ENCODE data around the gene LATS2.
"Not testable (repeated sequence)": the region's sequence is repeated elsewhere in the genome, so short reads cannot be mapped to it uniquely, and the experiment has no call there.

LATS2 gene

GRCh38 chr13:20960663-20961309, 100.6 kb downstream of the LATS2 start:
- FAIRE-seq (no peak), DNase-seq (ENCODE audit: insufficient read length, low spot score) (no peak)

GRCh38 chr13:20957049-20957620, 104.3 kb downstream of the LATS2 start:
- FAIRE-seq; DNase-seq (ENCODE audit: insufficient read length, low spot score): not testable (repeated sequence)

More at GRCh38 chr13:20960663-20961309, 100.6 kb downstream of the LATS2 start:
- no peak for TF ChIP-seq CTCF (IDR thresholded peaks at IDR 0.05; ENCODE audit: insufficient read depth, missing control alignments)

- FAIRE-seq: no peak
- no peak for DNase-seq (ENCODE audit: insufficient read length, low spot score)
- TF ChIP-seq CTCF (IDR thresholded peaks at IDR 0.05; ENCODE audit: insufficient read depth, missing control alignments): no peak
These were observed 105.9 kb downstream of the LATS2 start for GRCh38 chr13:20955496-20955895.

- TF ChIP-seq CTCF (IDR thresholded peaks at IDR 0.05; ENCODE audit: insufficient read depth, missing control alignments): no peak
- DNase-seq (ENCODE audit: insufficient read length, low spot score): no peak
- FAIRE-seq: no peak
These were observed 108.0 kb downstream of the LATS2 start for GRCh38 chr13:20953245-20953931.

- no peak for FAIRE-seq
- no peak for DNase-seq (ENCODE audit: insufficient read length, low spot score)
- TF ChIP-seq CTCF (IDR thresholded peaks at IDR 0.05; ENCODE audit: insufficient read depth, missing control alignments): no peak
These were observed 108.5 kb downstream of the LATS2 start for GRCh38 chr13:20952838-20953237.

GRCh38 chr13:20948001-20948400, 113.4 kb downstream of the LATS2 start:
- not testable (repeated sequence) for FAIRE-seq; DNase-seq (ENCODE audit: insufficient read length, low spot score)

- FAIRE-seq: no peak
- no peak for TF ChIP-seq CTCF (IDR thresholded peaks at IDR 0.05; ENCODE audit: insufficient read depth, missing control alignments)
- DNase-seq (ENCODE audit: insufficient read length, low spot score): no peak
These were observed 115.4 kb downstream of the LATS2 start for GRCh38 chr13:20945952-20946383.

- DNase-seq (ENCODE audit: insufficient read length, low spot score): no peak
- FAIRE-seq: no peak
- TF ChIP-seq CTCF (IDR thresholded peaks at IDR 0.05; ENCODE audit: insufficient read depth, missing control alignments): no peak
These were observed 118.3 kb downstream of the LATS2 start for GRCh38 chr13:20942938-20943559.

GRCh38 chr13:20940511-20940910, 120.9 kb downstream of the LATS2 start:
- DNase-seq (ENCODE audit: insufficient read length, low spot score); FAIRE-seq: not testable (repeated sequence)

Measured in D721Med (cell line).